ENCODE measurements around the gene GTPBP3.
A peak's percentile ranks its signal among the peaks of the same experiment; 100 is the strongest.

GTPBP3 gene

DNA sequence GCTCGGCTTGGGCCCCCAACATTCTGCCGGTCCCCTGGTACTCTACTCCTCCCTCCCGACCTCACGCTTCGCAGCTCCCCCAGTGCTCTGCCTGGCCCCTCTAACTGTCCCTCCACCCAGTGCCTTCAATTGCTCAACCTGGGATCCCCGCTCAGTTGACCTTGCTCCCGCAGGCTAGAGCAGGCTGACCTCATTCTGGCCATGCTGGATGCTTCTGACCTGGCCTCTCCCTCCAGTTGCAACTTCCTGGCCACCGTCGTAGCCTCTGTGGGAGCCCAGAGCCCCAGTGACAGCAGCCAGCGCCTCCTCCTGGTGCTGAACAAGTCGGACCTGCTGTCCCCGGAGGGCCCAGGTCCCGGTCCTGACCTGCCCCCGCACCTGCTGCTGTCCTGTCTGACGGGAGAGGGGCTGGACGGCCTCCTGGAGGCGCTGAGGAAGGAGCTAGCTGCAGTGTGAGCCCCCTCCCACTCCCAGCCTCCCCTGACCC is 3.6 kb downstream of the GTPBP3 start:
- TF ChIP-seq, protein P1, sequence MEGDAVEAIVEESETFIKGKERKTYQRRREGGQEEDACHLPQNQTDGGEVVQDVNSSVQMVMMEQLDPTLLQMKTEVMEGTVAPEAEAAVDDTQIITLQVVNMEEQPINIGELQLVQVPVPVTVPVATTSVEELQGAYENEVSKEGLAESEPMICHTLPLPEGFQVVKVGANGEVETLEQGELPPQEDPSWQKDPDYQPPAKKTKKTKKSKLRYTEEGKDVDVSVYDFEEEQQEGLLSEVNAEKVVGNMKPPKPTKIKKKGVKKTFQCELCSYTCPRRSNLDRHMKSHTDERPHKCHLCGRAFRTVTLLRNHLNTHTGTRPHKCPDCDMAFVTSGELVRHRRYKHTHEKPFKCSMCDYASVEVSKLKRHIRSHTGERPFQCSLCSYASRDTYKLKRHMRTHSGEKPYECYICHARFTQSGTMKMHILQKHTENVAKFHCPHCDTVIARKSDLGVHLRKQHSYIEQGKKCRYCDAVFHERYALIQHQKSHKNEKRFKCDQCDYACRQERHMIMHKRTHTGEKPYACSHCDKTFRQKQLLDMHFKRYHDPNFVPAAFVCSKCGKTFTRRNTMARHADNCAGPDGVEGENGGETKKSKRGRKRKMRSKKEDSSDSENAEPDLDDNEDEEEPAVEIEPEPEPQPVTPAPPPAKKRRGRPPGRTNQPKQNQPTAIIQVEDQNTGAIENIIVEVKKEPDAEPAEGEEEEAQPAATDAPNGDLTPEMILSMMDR (IDR thresholded peaks at IDR 0.05; ENCODE audit: low read depth, low read length): no peak
- H3K4me3 ChIP-seq (ENCODE audit: low read depth, low read length): no peak overlapping the region

DNA sequence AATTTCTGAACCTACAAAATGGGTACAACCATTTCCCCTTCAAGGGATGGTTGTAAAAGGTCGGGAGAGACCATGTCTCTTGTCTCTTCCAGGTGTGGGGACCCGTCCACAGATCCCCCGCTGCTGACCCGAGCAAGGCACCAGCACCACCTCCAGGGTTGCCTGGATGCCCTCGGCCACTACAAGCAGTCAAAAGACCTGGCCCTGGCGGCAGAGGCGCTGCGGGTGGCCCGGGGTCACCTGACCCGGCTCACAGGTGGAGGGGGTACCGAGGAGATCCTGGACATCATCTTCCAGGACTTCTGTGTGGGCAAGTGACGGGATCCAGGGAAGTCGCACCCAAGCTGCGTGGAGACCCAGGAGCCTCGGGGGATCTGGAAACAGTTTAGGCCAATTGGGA is 4.0 kb downstream of the GTPBP3 start:
- TF ChIP-seq, protein P1 (IDR thresholded peaks at IDR 0.05; ENCODE audit: low read depth, low read length): no peak
- H3K4me3 ChIP-seq (ENCODE audit: low read depth, low read length): no peak overlapping the region

DNA sequence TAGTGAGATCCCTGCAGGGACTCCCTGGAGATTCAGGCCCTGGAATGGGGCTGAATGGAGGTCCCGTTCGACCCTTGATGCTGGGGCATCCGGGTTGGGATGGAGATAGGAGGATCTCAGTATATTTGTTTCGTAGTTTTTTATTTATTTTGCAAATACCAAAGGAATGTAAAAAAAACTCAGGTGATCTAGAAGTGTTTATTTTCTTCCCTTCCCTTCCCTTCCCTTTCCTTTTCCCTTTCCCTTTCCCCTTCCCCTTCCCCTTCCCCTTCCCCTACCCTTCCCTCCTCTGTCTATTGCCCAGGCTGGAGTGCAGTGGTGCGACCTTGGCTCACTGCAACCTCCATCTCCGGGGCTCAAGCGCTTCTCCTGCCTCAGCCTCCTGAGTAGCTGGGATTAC is 4.5 kb downstream of the GTPBP3 start:
- no peak overlapping the region for H3K4me3 ChIP-seq (ENCODE audit: low read depth, low read length)
- TF ChIP-seq, protein P1 (IDR thresholded peaks at IDR 0.05; ENCODE audit: low read depth, low read length): no peak

DNA sequence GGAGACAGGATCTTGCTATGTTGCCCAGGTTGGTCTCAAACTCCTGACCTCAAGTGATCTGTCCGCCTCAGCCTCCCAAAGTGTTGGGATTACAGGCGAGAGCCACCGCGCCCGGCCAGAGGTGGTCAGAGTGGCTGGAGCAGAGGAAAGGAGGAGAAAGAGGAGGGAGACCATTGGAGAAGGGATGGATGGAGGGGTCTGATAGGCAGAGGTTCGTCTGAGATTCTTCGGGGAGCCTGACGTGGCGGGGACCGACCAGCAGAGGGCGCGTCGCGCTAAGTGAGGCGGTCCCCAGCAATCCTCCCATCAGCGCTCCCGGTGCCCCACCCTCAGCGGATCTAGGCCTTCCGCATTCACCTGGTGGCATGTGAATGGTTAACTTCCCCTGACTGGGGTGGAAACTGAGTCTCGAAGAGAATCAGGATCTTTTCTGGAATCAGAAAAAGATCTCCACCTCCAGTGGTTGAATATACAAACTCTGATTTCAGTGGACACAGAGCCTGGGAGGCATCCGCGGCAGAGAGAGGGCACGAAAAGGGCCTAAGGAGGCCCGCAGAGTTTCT is 8.8 kb downstream of the GTPBP3 start:
- H3K4me3 ChIP-seq (ENCODE audit: low read depth, low read length): no peak overlapping the region
- TF ChIP-seq, protein P1 (IDR thresholded peaks at IDR 0.05; ENCODE audit: low read depth, low read length): peak; percentile 89

DNA sequence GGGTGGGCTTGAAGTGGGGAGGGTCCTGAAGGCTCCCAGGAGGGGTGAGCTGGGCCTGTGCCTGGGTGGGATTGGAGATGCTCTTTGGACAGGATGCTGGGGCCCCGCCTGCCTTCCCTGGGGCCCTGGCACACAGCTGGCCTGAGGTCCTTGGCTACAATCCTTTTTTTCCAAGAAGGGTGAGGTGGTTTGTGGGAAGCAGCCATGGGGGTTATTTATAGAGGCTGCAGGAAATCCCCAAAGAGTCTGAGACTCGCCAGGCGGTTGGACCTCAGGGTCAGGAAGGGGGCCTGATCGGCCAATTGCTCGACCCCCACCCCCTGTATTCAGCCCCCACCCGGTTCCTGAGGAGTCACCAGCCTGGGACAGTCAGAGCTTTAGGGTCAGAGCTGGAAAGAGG is 10.0 kb downstream of the GTPBP3 start:
- TF ChIP-seq, protein P1 (IDR thresholded peaks at IDR 0.05; ENCODE audit: low read depth, low read length): no peak
- no peak overlapping the region for H3K4me3 ChIP-seq (ENCODE audit: low read depth, low read length)

DNA sequence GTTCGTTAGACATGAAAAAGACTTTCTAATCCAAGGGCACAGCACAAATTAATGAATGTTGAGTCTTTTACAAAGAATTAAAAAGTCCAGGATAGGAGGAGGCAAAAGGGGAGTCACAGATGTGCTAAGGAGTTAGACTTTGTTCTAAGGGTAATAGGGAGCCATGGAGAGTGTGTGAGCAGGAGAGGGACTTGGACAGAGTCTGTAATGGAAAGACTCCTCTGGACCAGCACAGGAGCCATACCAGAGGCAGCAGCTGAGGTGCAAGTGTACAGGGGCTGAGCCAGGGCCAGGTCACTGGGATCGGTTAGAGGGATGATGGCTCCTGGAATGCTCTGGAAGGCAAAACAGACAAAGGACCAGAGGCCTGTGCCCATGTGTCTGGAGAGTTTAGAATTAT is 10.5 kb downstream of the GTPBP3 start:
- no peak overlapping the region for H3K4me3 ChIP-seq (ENCODE audit: low read depth, low read length)
- TF ChIP-seq, protein P1 (IDR thresholded peaks at IDR 0.05; ENCODE audit: low read depth, low read length): no peak

DNA sequence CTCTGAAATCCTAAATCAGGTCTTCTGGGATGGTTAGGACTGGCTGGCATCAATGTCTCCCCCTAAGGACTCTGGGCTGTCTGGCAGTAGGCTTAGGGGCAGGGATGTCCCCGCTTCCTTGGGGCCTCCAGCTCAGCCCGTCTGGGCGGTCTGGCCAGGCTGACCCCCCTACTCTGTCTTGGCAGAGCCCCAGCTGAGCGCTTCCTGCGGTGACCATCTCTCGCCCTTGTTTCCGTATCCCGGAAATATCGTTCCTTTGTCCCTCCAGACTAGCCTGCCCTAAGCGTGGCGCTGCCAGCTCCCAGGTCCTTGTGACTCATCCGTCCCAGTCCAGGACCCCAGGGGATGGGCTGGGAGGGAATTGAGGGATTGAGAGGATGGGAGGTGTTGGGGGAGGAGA is 11.3 kb downstream of the GTPBP3 start:
- TF ChIP-seq, protein P1 (IDR thresholded peaks at IDR 0.05; ENCODE audit: low read depth, low read length): no peak
- no peak overlapping the region for H3K4me3 ChIP-seq (ENCODE audit: low read depth, low read length)

Data from WI38 (cell line).